ENCODE data around the gene HINT2. TPM values are rescaled to one million over a fixed set of nuclear protein-coding genes. Genes with fewer than 3 reads are reported as not detected.

The HINT2 gene
- total RNA-seq, 1 experiment from 2014 or later = 35.9 TPM

GRCh38 chr9:35790385-35791296 lies 24.2 kb downstream of the HINT2 start:
- no peak overlapping the region for H3K9ac ChIP-seq (ENCODE audit: extremely low read depth, insufficient read length, low read length)

More at GRCh38 chr9:35790385-35791296, 24.2 kb downstream of the HINT2 start:
- Histone ChIP-seq H4K91ac (ENCODE audit: insufficient read length, low read depth, low read length) (no peak overlapping the region), H3K18ac (ENCODE audit: insufficient read length, low read depth, low read length) (peak overlapping the region; percentile 45), H2BK12ac (ENCODE audit: insufficient read length, low read depth, low read length) (no peak overlapping the region), H4K8ac (replicated peaks; ENCODE audit: insufficient read length, low read depth, low read length) (no peak overlapping the region), H3T11ph (ENCODE audit: low read length) (no peak overlapping the region), H3K9me3 (ENCODE audit: control insufficient read depth, low read depth, low read length) (no peaks in the 10 kb centered on the region), H2BK5ac (ENCODE audit: insufficient read length, low read length) (no peak overlapping the region), H3K4me2 (ENCODE audit: insufficient read depth, insufficient read length, low read length) (peak overlapping the region; percentile 66), H2BK20ac (ENCODE audit: low read depth, low read length, poor library complexity, severe bottlenecking) (no peak overlapping the region), H3K23me2 (ENCODE audit: insufficient read length, low read depth, low read length, poor library complexity, severe bottlenecking) (peaks cover 3% of the 10 kb centered on the region), H4K5ac (ENCODE audit: insufficient read length, low read depth, low read length) (no peak overlapping the region), H3K56ac (ENCODE audit: insufficient read length, low read depth, low read length) (no peak overlapping the region), H3K23ac (ENCODE audit: insufficient read length, low read depth, low read length) (no peak overlapping the region), H3K79me1 (ENCODE audit: insufficient read depth, low read depth, low read length, poor library complexity, severe bottlenecking) (no peaks in the 10 kb centered on the region), H3K4ac (ENCODE audit: low read depth, low read length) (no peak overlapping the region), H3K27ac (ENCODE audit: insufficient read length, low read depth, low read length) (no peak overlapping the region), H3K79me2 (ENCODE audit: insufficient read depth, low read length) (no peaks in the 10 kb centered on the region), H4K20me1 (ENCODE audit: control insufficient read depth, insufficient read depth, insufficient read length) (no peaks in the 10 kb centered on the region), H2BK15ac (ENCODE audit: low read depth, low read length) (no peak overlapping the region), H2BK120ac (ENCODE audit: low read depth, low read length, poor library complexity, severe bottlenecking) (no peak overlapping the region), H3K4me1 (ENCODE audit: insufficient read depth, low read length) (no peaks in the 10 kb centered on the region), H2AK5ac (ENCODE audit: insufficient read length, low read length) (no peak overlapping the region), H2AFZ (ENCODE audit: low read length) (no peak overlapping the region), H3K27me3 (ENCODE audit: insufficient read depth, low read length) (no peaks in the 10 kb centered on the region), H3K14ac (ENCODE audit: insufficient read depth, low read length) (peak overlapping the region; percentile 85)
- H3K9me3 Mint-ChIP-seq = no peaks in the 10 kb centered on the region
- peaks cover 4% of the 10 kb centered on the region for H3K27me3 Mint-ChIP-seq (ENCODE audit: low read depth)
- no CpG with 5 or more reads among the region's 37 CpGs for WGBS (ENCODE audit: extremely low coverage, insufficient read length, low lambda C conversion rate)
- peaks cover 0 to 11% (median 8%) of the 10 kb centered on the region in 3 experiments; a peak in 6 of 7 replicates for H3K36me3 Mint-ChIP-seq (ENCODE audit: insufficient read depth in 1 of 3, low read depth in 3 of 3)
- DNase-seq = peak; percentile 75
- peaks cover 17 to 19% of the 10 kb centered on the region in 2 experiments for H3K4me1 Mint-ChIP-seq
- TF ChIP-seq CTCF (conservative IDR thresholded peaks at IDR 0.05) = peak; percentile 89
- H3K4me3 Mint-ChIP-seq = peak overlapping the region; percentile 77 to 85
- peak overlapping the region in 1 of 3 experiments; percentile 64; a peak in 1 of 7 replicates for H3K27ac Mint-ChIP-seq

Data from H9 (cell line).